Tibial artery (tissue), 4 donors: ENCODE measurements around the gene MSMP.

Experiments used
- DNase-seq, 2 donors: peaks; one replicate each; pipeline ENCODE4 v3.0.0-alpha.2; 2019
- H3K27ac ChIP-seq, 2 donors: fragments of 200-600 bp; sonication (generic) in 1 of 2; 1 replicate in 1 of 2; 2 replicates in 1 of 2; pipeline ENCODE4 v1.5.1; 2018 to 2019; ENCODE audit warnings: mild to moderate bottlenecking in 1 of 2
- H3K27me3 ChIP-seq, 2 donors: fragments of 200-600 bp; sonication (generic) in 1 of 2; one replicate each; pipeline versions ENCODE4 v1.5.1 to v1.6.0; 2016 to 2019
- H3K36me3 ChIP-seq, 3 donors: fragments of 200-600 bp; sonication (generic) in 2 of 3; one replicate each; pipeline ENCODE4 v1.5.1; 2016 to 2019; ENCODE audit warnings: mild to moderate bottlenecking in 2 of 3
- H3K4me1 ChIP-seq, 4 donors: fragments of 200-600 bp; sonication (generic) in 2 of 4; 1 replicate in 3 of 4; 2 replicates in 1 of 4; pipeline ENCODE4 v1.5.1; 2016 to 2019
- H3K4me3 ChIP-seq, 2 donors: fragments of 200-600 bp; sonication (generic) in 1 of 2; 1 replicate in 1 of 2; 2 replicates in 1 of 2; pipeline ENCODE4 v1.5.1; 2018 to 2019; ENCODE audit warnings: mild to moderate bottlenecking in 2 of 2
- H3K9me3 ChIP-seq, 3 donors: fragments of 200-600 bp; sonication (generic) in 1 of 3; one replicate each; pipeline ENCODE4 v1.5.1; 2016 to 2019
- intact Hi-C: fragments of 100-400 bp; cut with DNase I; formaldehyde crosslinking; loops from one replicate; pipeline ENCODE4 v1.15.0; 2023; ENCODE audit warnings: low total_unique reads
- TF ChIP-seq, protein P1 (sequence below), 2 experiments: fragments of 200-600 bp in 1 of 2; fragments of 450-650 bp in 1 of 2; IDR thresholded peaks; one replicate each; pipeline ENCODE4 v1.5.1; 2017 to 2019; ENCODE audit warnings: antibody characterized with exemption in 2 of 2, mild to moderate bottlenecking in 1 of 2, moderate library complexity in 1 of 2

The MSMP gene

DNA sequence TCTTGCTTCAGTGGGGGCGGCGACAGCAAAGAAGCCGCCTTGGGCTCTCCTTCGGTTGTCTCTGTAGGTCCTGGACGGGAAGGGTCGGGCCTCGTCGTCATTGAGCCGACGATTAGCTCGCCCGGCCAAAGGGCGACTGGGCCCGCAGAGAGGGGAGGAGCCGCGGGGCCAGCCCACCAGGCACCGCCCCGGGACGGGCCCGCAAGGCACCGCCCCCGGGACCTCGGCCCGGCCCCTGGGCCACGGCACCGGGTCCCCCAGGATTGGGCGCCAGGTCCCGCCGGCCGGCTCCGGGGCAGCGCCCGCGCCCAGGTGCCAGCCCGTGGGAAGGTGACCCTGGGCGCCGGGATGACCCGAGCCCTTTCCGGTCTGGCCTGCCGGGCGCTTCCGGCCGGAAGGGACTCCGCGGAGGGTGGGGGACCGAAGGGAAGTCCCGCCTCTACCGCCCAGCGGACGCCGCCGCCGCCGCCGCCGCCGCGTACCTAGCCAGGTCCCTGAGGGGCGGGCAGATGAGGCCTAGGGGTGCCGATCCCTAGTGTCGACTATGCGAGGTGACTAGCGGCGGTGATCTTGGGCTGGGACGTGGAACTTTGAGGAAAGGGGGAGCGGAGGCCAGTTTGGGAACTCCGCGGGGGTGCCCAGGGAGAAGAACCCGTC lies 5.1 kb downstream of the MSMP start, which contains the start of the genes GBA2 and RGP1:
TSS of gene GBA2 (minus strand) at position 371 of the 657 bp plus-strand sequence. CDS start 524 bp downstream, outside the sequence.
TSS of gene RGP1 (plus strand) at position 430 of the 657 bp plus-strand sequence. CDS start 469 bp downstream, outside the sequence.
- Histone ChIP-seq H3K36me3 (peaks cover 30 to 48% (median 38%) of the 10 kb centered on the region in 3 donors), H3K9me3 (no peaks in the 10 kb centered on the region), H3K27ac (peak within 1 kb of the TSS; percentile 79 to 91), H3K27me3 (no peaks in the 10 kb centered on the region), H3K4me3 (peak within 1 kb of the TSS; percentile 62 to 91), H3K4me1 (peaks cover 0 to 56% (median 47%) of the 10 kb centered on the region in 4 donors)
- peak; percentile 71 to 90 for DNase-seq
- intact Hi-C loops = loop anchor here (10.0 kb wide), 1 partner anchor 66 kb away; the partner anchor contains the start of genes HINT2 and SPAG8
- TF ChIP-seq, protein P1, sequence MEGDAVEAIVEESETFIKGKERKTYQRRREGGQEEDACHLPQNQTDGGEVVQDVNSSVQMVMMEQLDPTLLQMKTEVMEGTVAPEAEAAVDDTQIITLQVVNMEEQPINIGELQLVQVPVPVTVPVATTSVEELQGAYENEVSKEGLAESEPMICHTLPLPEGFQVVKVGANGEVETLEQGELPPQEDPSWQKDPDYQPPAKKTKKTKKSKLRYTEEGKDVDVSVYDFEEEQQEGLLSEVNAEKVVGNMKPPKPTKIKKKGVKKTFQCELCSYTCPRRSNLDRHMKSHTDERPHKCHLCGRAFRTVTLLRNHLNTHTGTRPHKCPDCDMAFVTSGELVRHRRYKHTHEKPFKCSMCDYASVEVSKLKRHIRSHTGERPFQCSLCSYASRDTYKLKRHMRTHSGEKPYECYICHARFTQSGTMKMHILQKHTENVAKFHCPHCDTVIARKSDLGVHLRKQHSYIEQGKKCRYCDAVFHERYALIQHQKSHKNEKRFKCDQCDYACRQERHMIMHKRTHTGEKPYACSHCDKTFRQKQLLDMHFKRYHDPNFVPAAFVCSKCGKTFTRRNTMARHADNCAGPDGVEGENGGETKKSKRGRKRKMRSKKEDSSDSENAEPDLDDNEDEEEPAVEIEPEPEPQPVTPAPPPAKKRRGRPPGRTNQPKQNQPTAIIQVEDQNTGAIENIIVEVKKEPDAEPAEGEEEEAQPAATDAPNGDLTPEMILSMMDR (IDR thresholded peaks at IDR 0.05) = no peak

DNA sequence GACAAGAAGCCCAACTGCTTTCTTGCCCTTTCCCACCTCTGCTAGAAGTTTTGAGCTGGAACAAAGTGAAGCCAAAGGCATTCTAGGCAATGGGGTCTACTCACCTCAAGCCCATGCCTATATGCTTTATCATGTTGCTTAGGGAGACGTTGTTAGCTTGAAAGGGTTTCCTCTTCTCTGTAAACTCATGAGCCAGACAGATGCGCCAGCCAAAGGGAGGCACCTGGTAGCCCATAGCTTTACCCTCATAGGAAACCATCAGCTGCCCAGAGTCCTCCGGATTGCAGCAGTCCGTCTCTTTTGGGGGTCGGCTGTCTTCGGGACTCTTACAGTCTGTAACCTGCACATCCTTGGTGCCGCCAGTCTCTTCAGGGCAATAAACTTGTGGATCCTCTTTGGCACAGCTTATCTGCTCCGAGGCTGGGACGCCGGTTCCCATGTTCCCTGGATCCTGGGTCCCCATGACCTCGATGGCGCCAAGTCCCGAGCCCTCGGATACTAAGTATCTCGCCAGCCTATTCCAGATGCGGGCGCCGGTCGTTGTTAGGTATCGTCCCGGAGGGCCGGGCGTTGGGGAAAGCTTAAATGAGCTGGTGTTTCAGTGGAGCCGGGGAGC lies 5.7 kb downstream of the MSMP start:
- TF ChIP-seq, protein P1 (IDR thresholded peaks at IDR 0.05) = no peak
- peaks cover 0 to 56% (median 49%) of the 10 kb centered on the region in 4 donors for H3K4me1 ChIP-seq
- intact Hi-C loops = loop anchor here (10.0 kb wide), 1 partner anchor 66 kb away; the partner anchor contains the start of genes HINT2 and SPAG8

DNA sequence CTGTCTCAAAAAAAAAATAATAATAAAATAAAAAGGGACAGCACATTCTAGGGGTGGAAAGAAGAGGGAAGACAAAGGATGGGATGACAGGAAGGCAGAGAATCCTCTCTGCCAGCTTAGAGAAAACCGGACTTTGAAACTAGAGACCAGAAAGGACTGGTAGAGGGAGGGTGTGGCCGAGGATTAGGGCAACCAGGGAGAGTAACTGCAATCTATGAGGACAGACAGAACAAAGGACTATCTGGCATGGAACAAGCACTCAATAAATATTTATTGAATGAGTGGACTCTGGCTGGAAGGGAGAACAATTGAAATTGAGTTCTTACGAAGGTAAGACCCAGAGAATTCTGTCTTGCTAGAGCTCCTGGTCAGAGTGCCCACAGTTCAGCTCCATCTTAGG lies 7.5 kb downstream of the MSMP start:
- Histone ChIP-seq H3K27me3 (no peaks in the 10 kb centered on the region), H3K36me3 (peaks cover 38 to 48% (median 40%) of the 10 kb centered on the region in 3 donors), H3K9me3 (no peaks in the 10 kb centered on the region), H3K4me1 (peaks cover 0 to 56% (median 49%) of the 10 kb centered on the region in 4 donors), H3K4me3 (peak overlapping the region; percentile 62 to 91), H3K27ac (peak overlapping the region; percentile 9 to 91)
- intact Hi-C loops = loop anchor here (10.0 kb wide), 1 partner anchor 68 kb away; the partner anchor contains the start of genes HINT2 and SPAG8
- no peak for DNase-seq
- TF ChIP-seq, protein P1 (IDR thresholded peaks at IDR 0.05) = no peak

More for the DNA sequence above, 5.7 kb downstream of the MSMP start:
- no peaks in the 10 kb centered on the region for H3K9me3 ChIP-seq
- no peaks in the 10 kb centered on the region for H3K27me3 ChIP-seq
- DNase-seq = no peak
- peak overlapping the region; percentile 79 to 91 for H3K27ac ChIP-seq
- peak overlapping the region; percentile 62 to 91 for H3K4me3 ChIP-seq
- H3K36me3 ChIP-seq = peaks cover 37 to 48% (median 40%) of the 10 kb centered on the region in 3 donors

DNA sequence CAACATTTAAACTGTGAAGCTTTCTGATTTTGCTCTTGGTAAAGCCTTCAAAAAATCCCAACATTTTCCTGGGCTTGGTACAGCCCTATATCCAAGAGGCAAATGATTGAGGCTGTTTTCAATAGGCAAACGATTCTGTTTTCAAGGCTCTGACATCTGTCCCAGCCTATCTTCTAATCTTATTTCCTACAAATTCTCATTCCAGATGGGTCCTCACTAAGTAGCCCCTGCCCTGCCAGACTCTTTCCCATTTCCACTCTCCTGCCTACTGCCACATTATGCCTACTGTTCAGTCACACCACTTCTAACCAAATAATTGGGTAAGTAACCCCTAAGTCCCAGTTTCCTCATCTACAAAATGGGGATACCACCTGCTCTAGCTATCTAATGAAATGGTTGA lies 8.5 kb downstream of the MSMP start:
- intact Hi-C loops = loop anchor here (10.0 kb wide), 1 partner anchor 69 kb away; the partner anchor contains the start of genes HINT2 and SPAG8
- H3K27me3 ChIP-seq = no peaks in the 10 kb centered on the region
- peak overlapping the region in 1 of 2 donors; percentile 10 for H3K27ac ChIP-seq
- H3K4me3 ChIP-seq = peak overlapping the region in 1 of 2 donors; percentile 62
- TF ChIP-seq, protein P1 (IDR thresholded peaks at IDR 0.05) = no peak
- peaks cover 0 to 55% (median 46%) of the 10 kb centered on the region in 4 donors for H3K4me1 ChIP-seq
- H3K36me3 ChIP-seq = peaks cover 38 to 48% (median 40%) of the 10 kb centered on the region in 3 donors
- H3K9me3 ChIP-seq = no peaks in the 10 kb centered on the region
- no peak for DNase-seq

- H3K4me3 ChIP-seq = no peak overlapping the region
- H3K27me3 ChIP-seq = no peaks in the 10 kb centered on the region
- no peaks in the 10 kb centered on the region for H3K9me3 ChIP-seq
- DNase-seq = no peak
- TF ChIP-seq, protein P1 (IDR thresholded peaks at IDR 0.05) = no peak
- H3K27ac ChIP-seq = peak overlapping the region in 1 of 2 donors; percentile 27
- H3K4me1 ChIP-seq = peaks cover 0 to 45% (median 35%) of the 10 kb centered on the region in 4 donors
- H3K36me3 ChIP-seq = peaks cover 49 to 62% (median 55%) of the 10 kb centered on the region in 3 donors
- intact Hi-C loops = loop anchor here (10.0 kb wide), 1 partner anchor 71 kb away; the partner anchor contains the start of genes HINT2 and SPAG8
Observed at GRCh38 chr9:35743880-35744518, 10.1 kb downstream of the MSMP start.
